Measurements from ENCODE around the gene NDUFAB1.

GRCh38 chr16:23642246-23642774, 46.2 kb upstream of the NDUFAB1 start:
- no peak for TF ChIP-seq MAX (IDR thresholded peaks at IDR 0.05; ENCODE audit: low read depth)
- no peak for TF ChIP-seq TAF1 (IDR thresholded peaks at IDR 0.05; ENCODE audit: borderline replicate concordance, low read depth, low read length)
- TF ChIP-seq PBX3 (IDR thresholded peaks at IDR 0.05) = no peak
- TF ChIP-seq CTCF (IDR thresholded peaks at IDR 0.05) = no peak
- no peak for TF ChIP-seq CHD2 (IDR thresholded peaks at IDR 0.05; ENCODE audit: low read length, partially characterized antibody)
- no peak for TF ChIP-seq MXI1 (IDR thresholded peaks at IDR 0.05; ENCODE audit: low read depth, low read length)
- TF ChIP-seq USF2 (IDR thresholded peaks at IDR 0.05; ENCODE audit: borderline replicate concordance, low read depth, low read length) = no peak
- no peak for TF ChIP-seq POLR2AphosphoS5 (IDR thresholded peaks at IDR 0.05; ENCODE audit: low read depth, low read length)
